HCT116 (cell line): ENCODE results near the gene CTIF. TPM values are rescaled to one million over a fixed set of nuclear protein-coding genes. Genes with fewer than 3 reads are reported as not detected.

ENCODE experiments used
- ATAC-seq: fragments of 200-7000 bp; cut with Tn5 transposase; 2 replicates; pipeline ENCODE4 v1.9.1; 2020; ENCODE audit warnings: mild to moderate bottlenecking, moderate library complexity
- BruUV-seq: library from RNA; stranded (reverse); fragments of 400-500 nt; replicated peaks from 2 replicates; lab custom pipeline; 2021; lab: Mats Ljungman, UMichigan
- CTCF ChIA-PET: fragments of 300-600 bp; sonication (Branson Sonifier 250); formaldehyde crosslinking; loops from one replicate; lab custom pipeline; 2021; ENCODE audit warnings: antibody characterized with exemption; lab: Charles Lee
- POLR2A ChIA-PET: fragments of 300-600, 350-600 bp; sonication (Branson Sonifier 250); formaldehyde crosslinking; loops from one replicate; lab custom pipeline; 2021; ENCODE audit warnings: antibody characterized with exemption; lab: Charles Lee
- RAD21 ChIA-PET, 2 experiments: fragments of 300-600 bp; sonication (Branson Sonifier 250); formaldehyde crosslinking; loops; one replicate each; lab custom pipeline; 2023; ENCODE audit warnings: low total read pairs in 2 of 2; ENCODE audit not compliant: uncharacterized antibody in 2 of 2, unreplicated experiment in 2 of 2, low non-redundant PET in 1 of 2; lab: Charles Lee
- DNase-seq: peaks from one replicate; pipeline ENCODE4 v3.0.0-alpha.2; 2010; ENCODE audit warnings: low read depth, low spot score
- H2AFZ ChIP-seq: fragments of 200-600 bp; shearing (Covaris generic), sonication (generic); 2 replicates; pipeline ENCODE4 v1.6.1; 2017; ENCODE audit warnings: low read depth, mixed run types, mixed read lengths, antibody characterized with exemption, low read length; ENCODE audit not compliant: poor library complexity, severe bottlenecking
- H3K27ac ChIP-seq: 2 replicates; pipeline ENCODE4 v1.5.1; 2012; ENCODE audit warnings: low read depth, low read length
- H3K27me3 ChIP-seq: fragments of 200-600 bp; sonication (generic); 2 replicates; pipeline ENCODE4 v1.6.1; 2016; ENCODE audit warnings: mixed run types, low read length, mixed read lengths; ENCODE audit not compliant: insufficient read depth
- H3K36me3 ChIP-seq, 2 experiments: fragments of 200-500 bp in 1 of 2; fragments of 200-600 bp in 1 of 2; sonication (Bioruptor generic) in 1 of 2; sonication (generic) in 1 of 2; 2 replicates each; pipeline versions ENCODE4 v1.5.1 to v1.6.1; 2014 to 2016; ENCODE audit warnings: low read length in 2 of 2, inconsistent platforms in 1 of 2, mixed read lengths in 1 of 2, mixed run types in 1 of 2; ENCODE audit not compliant: insufficient read depth in 2 of 2, control insufficient read depth in 1 of 2
- H3K4me1 ChIP-seq, 2 experiments: fragments of 200-600 bp in 1 of 2; sonication (generic) in 1 of 2; 2 replicates each; pipeline versions ENCODE4 v1.5.1 to v1.6.1; 2012 to 2017; ENCODE audit warnings: low read length in 2 of 2, inconsistent platforms in 1 of 2, mild to moderate bottlenecking in 1 of 2, mixed read lengths in 1 of 2, mixed run types in 1 of 2, moderate library complexity in 1 of 2; ENCODE audit not compliant: insufficient read depth in 2 of 2, control insufficient read depth in 1 of 2
- H3K4me2 ChIP-seq: fragments of 200-600 bp; sonication (generic); 2 replicates; pipeline ENCODE4 v1.6.1; 2017; ENCODE audit warnings: mixed run types, low read length, mixed read lengths
- H3K4me3 ChIP-seq, 2 experiments: fragments of 200-600 bp in 1 of 2; sonication (generic) in 1 of 2; replicated peaks in 1 of 2; 2 replicates each; pipeline ENCODE4 v1.5.1; 2011 to 2016; ENCODE audit warnings: low read length in 2 of 2, control low read depth in 1 of 2, low read depth in 1 of 2, mild to moderate bottlenecking in 1 of 2, mixed read lengths in 1 of 2, mixed run types in 1 of 2
- H3K79me2 ChIP-seq: fragments of 200-600 bp; sonication (generic); 2 replicates; pipeline ENCODE4 v1.6.1; 2017; ENCODE audit warnings: mild to moderate bottlenecking, mixed run types, low read length, moderate library complexity, mixed read lengths; ENCODE audit not compliant: insufficient read depth
- H3K9ac ChIP-seq: fragments of 200-600 bp; sonication (generic); 2 replicates; pipeline ENCODE4 v1.6.1; 2016; ENCODE audit warnings: low read length, mixed read lengths
- H3K9me2 ChIP-seq: fragments of 200-600 bp; sonication (generic), shearing (Covaris generic); 2 replicates; pipeline ENCODE4 v1.6.1; 2017; ENCODE audit warnings: mixed run types, mild to moderate bottlenecking, moderate library complexity; ENCODE audit not compliant: insufficient read depth
- H3K9me3 ChIP-seq, 2 experiments: fragments of 200-500 bp in 1 of 2; fragments of 200-600 bp in 1 of 2; sonication (Bioruptor generic) in 1 of 2; sonication (generic) in 1 of 2; 2 replicates each; pipeline ENCODE4 v1.6.1; 2014 to 2017; ENCODE audit warnings: low read length in 2 of 2, mixed read lengths in 2 of 2, inconsistent platforms in 1 of 2, low read depth in 1 of 2, mild to moderate bottlenecking in 1 of 2, mixed run types in 1 of 2, moderate library complexity in 1 of 2; ENCODE audit not compliant: control insufficient read depth in 1 of 2, insufficient read depth in 1 of 2
- H4K20me1 ChIP-seq: fragments of 200-600 bp; sonication (generic), shearing (Covaris generic); 2 replicates; pipeline ENCODE4 v1.6.1; 2017; ENCODE audit warnings: mixed run types, mild to moderate bottlenecking, moderate library complexity; ENCODE audit not compliant: insufficient read depth
- RAD21 ChIP-seq: IDR thresholded peaks from 2 replicates; pipeline ENCODE4 v1.6.1; 2012; ENCODE audit warnings: low read depth, mild to moderate bottlenecking
- SIN3A ChIP-seq: IDR thresholded peaks from 2 replicates; pipeline ENCODE4 v1.6.1; 2012; ENCODE audit warnings: low read depth
- SP1 ChIP-seq: IDR thresholded peaks from 2 replicates; pipeline ENCODE4 v1.6.1; 2012; ENCODE audit warnings: low read depth
- SRF ChIP-seq: IDR thresholded peaks from 2 replicates; pipeline ENCODE4 v1.6.1; 2012; ENCODE audit warnings: low read depth
- TCF7L2 ChIP-seq: IDR thresholded peaks from 2 replicates; pipeline ENCODE4 v1.7.0; 2011; ENCODE audit warnings: borderline replicate concordance, inconsistent platforms; ENCODE audit not compliant: insufficient read depth, insufficient read length; ENCODE audit errors: extremely low read depth
- intact Hi-C: fragments of 100-400 bp; cut with micrococcal nuclease; formaldehyde crosslinking; loops from 2 replicates; pipeline ENCODE4 v1.10.0; 2022
- total RNA-seq: library from RNA; stranded (reverse); gene quantifications from one replicate; pipeline ENCODE4 v1.2.1, GENCODE V29; 2021; ENCODE audit not compliant: unreplicated experiment
- TF ChIP-seq, protein P1 (sequence below): IDR thresholded peaks from 2 replicates; pipeline ENCODE4 v1.6.1; 2012

Gene CTIF
- total RNA-seq, 1 experiment from 2014 or later: 19.7 TPM

- no TSS peak for BruUV-seq
- H3K9me3 ChIP-seq: no peaks in the 10 kb centered on the region
- no peak overlapping the region for H3K4me2 ChIP-seq
- intact Hi-C loops: no loop called here
- no peaks in the 10 kb centered on the region for H4K20me1 ChIP-seq
- no peak for ATAC-seq
- peaks cover 0 to 7% of the 10 kb centered on the region in 2 experiments; a peak in 1 of 4 replicates for H3K4me1 ChIP-seq
- CTCF ChIA-PET: no interaction called here
- H3K9ac ChIP-seq: no peak overlapping the region
- no peaks in the 10 kb centered on the region for H3K27me3 ChIP-seq
- DNase-seq: no peak
- H2AFZ ChIP-seq: no peak overlapping the region
- no peaks in the 10 kb centered on the region for H3K36me3 ChIP-seq
- H3K9me2 ChIP-seq: no peaks in the 10 kb centered on the region
- H3K79me2 ChIP-seq: no peaks in the 10 kb centered on the region
- no peak overlapping the region for H3K4me3 ChIP-seq
- POLR2A ChIA-PET: no interaction called here
- RAD21 ChIA-PET: no interaction called here
- H3K27ac ChIP-seq: no peak overlapping the region
- TF ChIP-seq RAD21: no peak
Measured at GRCh38 chr18:48742706-48743475, 204.1 kb downstream of the CTIF start.

DNA sequence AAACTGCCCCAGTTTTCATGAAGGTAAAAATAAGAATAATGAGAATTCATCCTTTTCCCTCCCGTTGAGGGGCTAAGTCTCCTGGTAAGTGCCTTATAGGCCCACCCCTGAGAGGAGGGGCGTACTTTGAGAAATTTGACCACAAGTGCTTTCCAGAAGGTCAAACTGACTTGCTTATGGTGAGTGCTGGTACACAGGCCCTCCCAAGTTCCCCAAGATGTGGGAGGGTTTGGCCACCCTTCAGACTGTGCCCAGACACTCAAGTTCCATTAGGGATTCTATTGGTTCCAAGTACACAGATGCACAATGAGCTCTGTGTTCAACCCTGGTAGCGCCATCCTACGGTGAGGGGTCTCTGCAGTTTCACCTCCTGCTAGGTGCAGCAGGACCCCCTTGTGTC lies 205.1 kb downstream of the CTIF start:
- BruUV-seq: no TSS peak
- RAD21 ChIA-PET: no interaction called here

More for the DNA sequence above, 205.1 kb downstream of the CTIF start:
- ChIA-PET POLR2A (no interaction called here), CTCF (no interaction called here)
- ATAC-seq: no peak
- Histone ChIP-seq H3K4me1 (peaks cover 0 to 7% of the 10 kb centered on the region in 2 experiments; a peak in 1 of 4 replicates), H3K27me3 (no peaks in the 10 kb centered on the region), H3K9ac (no peak overlapping the region), H3K4me3 (no peak overlapping the region), H3K36me3 (no peaks in the 10 kb centered on the region), H2AFZ (no peak overlapping the region), H3K79me2 (no peaks in the 10 kb centered on the region), H3K9me2 (no peaks in the 10 kb centered on the region), H3K27ac (no peak overlapping the region), H3K4me2 (no peak overlapping the region), H4K20me1 (no peaks in the 10 kb centered on the region), H3K9me3 (no peaks in the 10 kb centered on the region)
- no peak for DNase-seq
- TF ChIP-seq RAD21 (no peak), SRF (no peak), SP1 (no peak), SIN3A (no peak), TCF7L2 (no peak)
- TF ChIP-seq, protein P1, sequence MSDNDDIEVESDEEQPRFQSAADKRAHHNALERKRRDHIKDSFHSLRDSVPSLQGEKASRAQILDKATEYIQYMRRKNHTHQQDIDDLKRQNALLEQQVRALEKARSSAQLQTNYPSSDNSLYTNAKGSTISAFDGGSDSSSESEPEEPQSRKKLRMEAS: no peak
- intact Hi-C loops: no loop called here
